B cell (primary cell): ENCODE measurements around the gene VARS1.

Source experiments
- EZH2 ChIP-seq: IDR thresholded peaks from 2 replicates; pipeline ENCODE4 v1.6.1; 2012; ENCODE audit warnings: borderline replicate concordance, low read depth, mild to moderate bottlenecking, moderate library complexity, low read length; ENCODE audit not compliant: insufficient read depth, poor library complexity, severe bottlenecking
- TF ChIP-seq, protein P1 (sequence below): fragments of 200-600 bp; IDR thresholded peaks from one replicate; pipeline ENCODE4 v1.8.0; 2022; ENCODE audit warnings: antibody characterized with exemption, mild to moderate bottlenecking

DNA sequence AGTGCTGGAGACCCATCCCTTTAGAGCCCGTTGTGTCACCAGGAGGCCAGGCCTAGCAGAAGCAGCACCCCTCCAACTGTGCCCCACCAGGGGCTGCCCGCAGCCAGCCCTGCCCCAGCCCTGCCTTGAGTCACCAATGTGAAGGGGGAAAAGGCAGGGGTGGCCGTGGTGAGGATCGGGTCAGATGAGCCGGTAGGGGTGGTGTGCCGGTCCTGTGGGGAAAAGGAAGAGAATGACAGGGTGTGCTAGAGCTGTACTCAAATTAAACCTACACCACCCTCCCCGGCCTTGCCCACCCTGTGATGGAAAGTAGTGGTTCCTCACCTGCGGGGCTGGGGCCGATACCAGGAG is 30.0 kb downstream of the VARS1 start:
- TF ChIP-seq, protein P1, sequence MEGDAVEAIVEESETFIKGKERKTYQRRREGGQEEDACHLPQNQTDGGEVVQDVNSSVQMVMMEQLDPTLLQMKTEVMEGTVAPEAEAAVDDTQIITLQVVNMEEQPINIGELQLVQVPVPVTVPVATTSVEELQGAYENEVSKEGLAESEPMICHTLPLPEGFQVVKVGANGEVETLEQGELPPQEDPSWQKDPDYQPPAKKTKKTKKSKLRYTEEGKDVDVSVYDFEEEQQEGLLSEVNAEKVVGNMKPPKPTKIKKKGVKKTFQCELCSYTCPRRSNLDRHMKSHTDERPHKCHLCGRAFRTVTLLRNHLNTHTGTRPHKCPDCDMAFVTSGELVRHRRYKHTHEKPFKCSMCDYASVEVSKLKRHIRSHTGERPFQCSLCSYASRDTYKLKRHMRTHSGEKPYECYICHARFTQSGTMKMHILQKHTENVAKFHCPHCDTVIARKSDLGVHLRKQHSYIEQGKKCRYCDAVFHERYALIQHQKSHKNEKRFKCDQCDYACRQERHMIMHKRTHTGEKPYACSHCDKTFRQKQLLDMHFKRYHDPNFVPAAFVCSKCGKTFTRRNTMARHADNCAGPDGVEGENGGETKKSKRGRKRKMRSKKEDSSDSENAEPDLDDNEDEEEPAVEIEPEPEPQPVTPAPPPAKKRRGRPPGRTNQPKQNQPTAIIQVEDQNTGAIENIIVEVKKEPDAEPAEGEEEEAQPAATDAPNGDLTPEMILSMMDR = no peak
- no peak for TF ChIP-seq EZH2
